WTC11 (cell line): Measurements from ENCODE around the gene FRMD8. TPM values are rescaled to one million over a fixed set of nuclear protein-coding genes. Genes with fewer than 3 reads are reported as not detected.

Experiments
- ATAC-seq: fragments of 200-7000 bp; cut with Tn5 transposase; 2 replicates; pipeline ENCODE4 v1.10.0; 2021; ENCODE audit warnings: mild to moderate bottlenecking, moderate library complexity
- CTCF ChIA-PET: fragments of 300-600 bp; sonication (Branson Sonifier 250); formaldehyde crosslinking; loops from one replicate; lab custom pipeline; 2021; ENCODE audit warnings: antibody characterized with exemption; lab: Charles Lee
- POLR2A ChIA-PET: fragments of 350-600 bp; sonication (Branson Sonifier 250); formaldehyde crosslinking; loops from one replicate; lab custom pipeline; 2021; ENCODE audit warnings: antibody characterized with exemption; lab: Charles Lee
- DNase-seq: peaks from one replicate; pipeline ENCODE4 v3.0.0; 2021; ENCODE audit warnings: low spot score
- H3K27ac Mint-ChIP-seq: 2 replicates; pipeline ENCODE4 v1.8.0; 2021; ENCODE audit warnings: mixed read lengths
- H3K27me3 Mint-ChIP-seq: 2 replicates; pipeline ENCODE4 v1.8.0; 2021; ENCODE audit warnings: low read depth, mild to moderate bottlenecking, moderate library complexity, mixed read lengths
- H3K36me3 Mint-ChIP-seq: 2 replicates; pipeline ENCODE4 v1.8.0; 2021; ENCODE audit warnings: mixed read lengths
- H3K4me1 Mint-ChIP-seq: 2 replicates; pipeline ENCODE4 v1.8.0; 2022; ENCODE audit warnings: mixed read lengths
- H3K4me3 Mint-ChIP-seq: 2 replicates; pipeline ENCODE4 v1.8.0; 2021; ENCODE audit warnings: mild to moderate bottlenecking, moderate library complexity, mixed read lengths
- H3K9me3 Mint-ChIP-seq: 2 replicates; pipeline ENCODE4 v1.8.0; 2021; ENCODE audit warnings: mixed read lengths
- ATF1 ChIP-seq: sonication (generic); formaldehyde crosslinking; IDR thresholded peaks from 2 replicates; pipeline ENCODE4 v1.8.1; 2023; ENCODE audit warnings: mild to moderate bottlenecking, moderate library complexity, missing genetic modification reagents
- CREM ChIP-seq: sonication (generic); formaldehyde crosslinking; IDR thresholded peaks from 2 replicates; pipeline ENCODE4 v1.8.1; 2022; ENCODE audit warnings: mild to moderate bottlenecking, missing genetic modification reagents, moderate library complexity
- CTCF ChIP-seq: fragments of 200-600 bp; IDR thresholded peaks from 2 replicates; pipeline ENCODE4 v1.8.0; 2022; ENCODE audit warnings: antibody characterized with exemption
- ELF4 ChIP-seq: sonication (generic); formaldehyde crosslinking; IDR thresholded peaks from 2 replicates; pipeline ENCODE4 v1.8.1; 2022; ENCODE audit warnings: low read depth, mild to moderate bottlenecking, moderate library complexity, missing genetic modification reagents
- ESRRA ChIP-seq: sonication (generic); formaldehyde crosslinking; IDR thresholded peaks from 2 replicates; pipeline ENCODE4 v1.8.1; 2022; ENCODE audit warnings: mild to moderate bottlenecking, missing genetic modification reagents, borderline replicate concordance
- IRF1 ChIP-seq: sonication (generic); formaldehyde crosslinking; IDR thresholded peaks from 2 replicates; pipeline ENCODE4 v1.8.0; 2023; ENCODE audit warnings: missing genetic modification reagents
- IRF2 ChIP-seq: sonication (generic); formaldehyde crosslinking; IDR thresholded peaks from 2 replicates; pipeline ENCODE4 v1.8.0; 2022; ENCODE audit warnings: low read depth, missing genetic modification reagents, borderline replicate concordance
- KAT7 ChIP-seq: sonication (generic); formaldehyde crosslinking; IDR thresholded peaks from 2 replicates; pipeline ENCODE4 v1.8.1; 2023; ENCODE audit warnings: missing genetic modification reagents, mild to moderate bottlenecking, borderline replicate concordance
- NFATC4 ChIP-seq: fragments of 250-450 bp; sonication (Bioruptor Pico); IDR thresholded peaks from 2 replicates; pipeline ENCODE4 v1.9.0; 2021; ENCODE audit warnings: mild to moderate bottlenecking
- NFE2L1 ChIP-seq: sonication (generic); formaldehyde crosslinking; IDR thresholded peaks from 2 replicates; pipeline ENCODE4 v1.8.1; 2023; ENCODE audit warnings: missing genetic modification reagents
- NR1H2 ChIP-seq: sonication (generic); formaldehyde crosslinking; IDR thresholded peaks from 2 replicates; pipeline ENCODE4 v1.9.0; 2021; ENCODE audit warnings: mild to moderate bottlenecking, moderate library complexity, missing genetic modification reagents
- OVOL2 ChIP-seq: fragments of 250-450 bp; sonication (Bioruptor Pico); IDR thresholded peaks from 2 replicates; pipeline ENCODE4 v1.9.0; 2021; ENCODE audit warnings: mild to moderate bottlenecking, borderline replicate concordance
- RELA ChIP-seq: sonication (generic); formaldehyde crosslinking; IDR thresholded peaks from 2 replicates; pipeline ENCODE4 v1.8.1; 2022; ENCODE audit warnings: missing genetic modification reagents, mild to moderate bottlenecking, borderline replicate concordance
- SMAD3 ChIP-seq: sonication (generic); formaldehyde crosslinking; IDR thresholded peaks from 2 replicates; pipeline ENCODE4 v1.8.0; 2022; ENCODE audit warnings: missing genetic modification reagents, mild to moderate bottlenecking, borderline replicate concordance
- TEAD1 ChIP-seq: sonication (generic); formaldehyde crosslinking; IDR thresholded peaks from 2 replicates; pipeline ENCODE4 v1.8.0; 2022; ENCODE audit warnings: mild to moderate bottlenecking, missing genetic modification reagents
- ZNF121 ChIP-seq: sonication (generic); formaldehyde crosslinking; IDR thresholded peaks from 2 replicates; pipeline ENCODE4 v1.8.0; 2023; ENCODE audit warnings: missing genetic modification reagents
- ZNF671 ChIP-seq: fragments of 250-450 bp; sonication (Bioruptor Pico); IDR thresholded peaks from 2 replicates; pipeline ENCODE4 v1.8.0; 2021; ENCODE audit warnings: mild to moderate bottlenecking
- total RNA-seq: library from RNA; stranded (reverse); gene quantifications from 3 replicates; pipeline ENCODE4 v1.2.3, GENCODE V29; 2021
- TF ChIP-seq, protein P1 (sequence below): sonication (generic); formaldehyde crosslinking; IDR thresholded peaks from 2 replicates; pipeline ENCODE4 v1.8.0; 2022; ENCODE audit warnings: mild to moderate bottlenecking, missing genetic modification reagents
- TF ChIP-seq, protein P2 (sequence below): sonication (generic); formaldehyde crosslinking; IDR thresholded peaks from 2 replicates; pipeline ENCODE4 v1.8.1; 2022; ENCODE audit warnings: mild to moderate bottlenecking, missing genetic modification reagents, moderate library complexity, borderline replicate concordance
- TF ChIP-seq, protein P3 (sequence below): fragments of 250-450 bp; sonication (Bioruptor Pico); IDR thresholded peaks from 2 replicates; pipeline ENCODE4 v1.9.0; 2021; ENCODE audit warnings: mild to moderate bottlenecking, borderline replicate concordance
- TF ChIP-seq, protein P4 (sequence below): fragments of 250-450 bp; sonication (Bioruptor Pico); IDR thresholded peaks from 2 replicates; pipeline ENCODE4 v1.9.0; 2021; ENCODE audit warnings: mild to moderate bottlenecking
- TF ChIP-seq, protein P5 (sequence below): sonication (generic); formaldehyde crosslinking; IDR thresholded peaks from 2 replicates; pipeline ENCODE4 v1.8.1; 2023; ENCODE audit warnings: mild to moderate bottlenecking, missing genetic modification reagents
- TF ChIP-seq, protein P6 (sequence below): sonication (generic); formaldehyde crosslinking; IDR thresholded peaks from 2 replicates; pipeline ENCODE4 v1.8.0; 2022; ENCODE audit warnings: mild to moderate bottlenecking, missing genetic modification reagents

FRMD8 gene
- total RNA-seq, 1 experiment from 2014 or later: 23.7 TPM

DNA sequence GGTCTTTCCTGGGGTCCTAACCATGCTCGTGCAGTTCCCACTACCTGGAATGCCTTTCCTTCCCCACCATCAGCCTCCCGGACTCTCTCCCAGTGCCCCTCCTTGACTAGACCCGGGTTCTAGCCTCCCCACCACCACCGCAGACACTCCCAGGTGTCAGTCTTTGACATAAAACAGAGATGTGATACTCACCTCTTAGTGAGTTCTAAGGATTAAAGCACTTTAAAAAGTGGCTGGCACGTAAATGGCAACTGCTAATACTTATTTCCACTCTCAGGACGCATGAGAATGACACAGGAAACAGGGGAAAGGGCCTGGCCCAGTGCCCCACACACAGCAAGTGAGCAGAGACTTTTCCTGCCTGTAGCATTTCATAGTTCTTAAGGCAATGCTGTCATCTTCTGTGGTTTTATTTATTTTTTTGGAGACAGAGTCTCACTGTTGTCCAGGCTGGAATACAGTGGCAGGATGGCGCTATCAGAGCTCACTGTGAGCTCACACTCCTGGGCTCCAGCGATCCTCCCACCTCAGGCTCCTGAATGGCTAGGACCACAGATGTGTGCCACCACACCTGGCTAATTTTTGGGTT lies 2.0 kb upstream of the FRMD8 start:
- no peak for TF ChIP-seq SMAD3 (CRISPR knock-in tag)
- no peak for TF ChIP-seq KAT7 (CRISPR knock-in tag)
- TF ChIP-seq NFE2L1: no peak
- no peak for TF ChIP-seq RELA (CRISPR knock-in tag)
- TF ChIP-seq NR1H2: no peak
- no peak for TF ChIP-seq IRF1
- TF ChIP-seq CTCF: no peak
- TF ChIP-seq IRF2 (CRISPR knock-in tag): no peak
- TF ChIP-seq, protein P1, sequence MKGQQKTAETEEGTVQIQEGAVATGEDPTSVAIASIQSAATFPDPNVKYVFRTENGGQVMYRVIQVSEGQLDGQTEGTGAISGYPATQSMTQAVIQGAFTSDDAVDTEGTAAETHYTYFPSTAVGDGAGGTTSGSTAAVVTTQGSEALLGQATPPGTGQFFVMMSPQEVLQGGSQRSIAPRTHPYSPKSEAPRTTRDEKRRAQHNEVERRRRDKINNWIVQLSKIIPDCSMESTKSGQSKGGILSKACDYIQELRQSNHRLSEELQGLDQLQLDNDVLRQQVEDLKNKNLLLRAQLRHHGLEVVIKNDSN: no peak
- TF ChIP-seq, protein P2, sequence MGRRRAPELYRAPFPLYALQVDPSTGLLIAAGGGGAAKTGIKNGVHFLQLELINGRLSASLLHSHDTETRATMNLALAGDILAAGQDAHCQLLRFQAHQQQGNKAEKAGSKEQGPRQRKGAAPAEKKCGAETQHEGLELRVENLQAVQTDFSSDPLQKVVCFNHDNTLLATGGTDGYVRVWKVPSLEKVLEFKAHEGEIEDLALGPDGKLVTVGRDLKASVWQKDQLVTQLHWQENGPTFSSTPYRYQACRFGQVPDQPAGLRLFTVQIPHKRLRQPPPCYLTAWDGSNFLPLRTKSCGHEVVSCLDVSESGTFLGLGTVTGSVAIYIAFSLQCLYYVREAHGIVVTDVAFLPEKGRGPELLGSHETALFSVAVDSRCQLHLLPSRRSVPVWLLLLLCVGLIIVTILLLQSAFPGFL (CRISPR knock-in tag): no peak
- no peak for TF ChIP-seq ATF1 (CRISPR knock-in tag)
- TF ChIP-seq NFATC4 (CRISPR knock-in tag): no peak
- no peak for TF ChIP-seq ESRRA
- no peak for TF ChIP-seq CREM
- no peak for TF ChIP-seq ELF4
- TF ChIP-seq, protein P3, sequence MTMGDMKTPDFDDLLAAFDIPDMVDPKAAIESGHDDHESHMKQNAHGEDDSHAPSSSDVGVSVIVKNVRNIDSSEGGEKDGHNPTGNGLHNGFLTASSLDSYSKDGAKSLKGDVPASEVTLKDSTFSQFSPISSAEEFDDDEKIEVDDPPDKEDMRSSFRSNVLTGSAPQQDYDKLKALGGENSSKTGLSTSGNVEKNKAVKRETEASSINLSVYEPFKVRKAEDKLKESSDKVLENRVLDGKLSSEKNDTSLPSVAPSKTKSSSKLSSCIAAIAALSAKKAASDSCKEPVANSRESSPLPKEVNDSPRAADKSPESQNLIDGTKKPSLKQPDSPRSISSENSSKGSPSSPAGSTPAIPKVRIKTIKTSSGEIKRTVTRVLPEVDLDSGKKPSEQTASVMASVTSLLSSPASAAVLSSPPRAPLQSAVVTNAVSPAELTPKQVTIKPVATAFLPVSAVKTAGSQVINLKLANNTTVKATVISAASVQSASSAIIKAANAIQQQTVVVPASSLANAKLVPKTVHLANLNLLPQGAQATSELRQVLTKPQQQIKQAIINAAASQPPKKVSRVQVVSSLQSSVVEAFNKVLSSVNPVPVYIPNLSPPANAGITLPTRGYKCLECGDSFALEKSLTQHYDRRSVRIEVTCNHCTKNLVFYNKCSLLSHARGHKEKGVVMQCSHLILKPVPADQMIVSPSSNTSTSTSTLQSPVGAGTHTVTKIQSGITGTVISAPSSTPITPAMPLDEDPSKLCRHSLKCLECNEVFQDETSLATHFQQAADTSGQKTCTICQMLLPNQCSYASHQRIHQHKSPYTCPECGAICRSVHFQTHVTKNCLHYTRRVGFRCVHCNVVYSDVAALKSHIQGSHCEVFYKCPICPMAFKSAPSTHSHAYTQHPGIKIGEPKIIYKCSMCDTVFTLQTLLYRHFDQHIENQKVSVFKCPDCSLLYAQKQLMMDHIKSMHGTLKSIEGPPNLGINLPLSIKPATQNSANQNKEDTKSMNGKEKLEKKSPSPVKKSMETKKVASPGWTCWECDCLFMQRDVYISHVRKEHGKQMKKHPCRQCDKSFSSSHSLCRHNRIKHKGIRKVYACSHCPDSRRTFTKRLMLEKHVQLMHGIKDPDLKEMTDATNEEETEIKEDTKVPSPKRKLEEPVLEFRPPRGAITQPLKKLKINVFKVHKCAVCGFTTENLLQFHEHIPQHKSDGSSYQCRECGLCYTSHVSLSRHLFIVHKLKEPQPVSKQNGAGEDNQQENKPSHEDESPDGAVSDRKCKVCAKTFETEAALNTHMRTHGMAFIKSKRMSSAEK (CRISPR knock-in tag): no peak
- no peak for TF ChIP-seq ZNF121
- no peak for TF ChIP-seq ZNF671 (CRISPR knock-in tag)
- Mint-ChIP-seq H3K36me3 (no peaks in the 10 kb centered on the region), H3K9me3 (no peaks in the 10 kb centered on the region), H3K27me3 (no peaks in the 10 kb centered on the region; the same call in 1 of the 2 replicates), H3K27ac (no peak overlapping the region; the same call in 1 of the 2 replicates), H3K4me1 (peaks cover 25% of the 10 kb centered on the region), H3K4me3 (no peak overlapping the region)
- no peak for DNase-seq
- ChIA-PET POLR2A (no interaction called here), CTCF (interaction anchor here (1.0 to 1.2 kb wide), 2 partner anchors 32 to 69 kb away, joined by 3 to 4 read pairs; no protein-coding TSS in a partner anchor)
- no peak for ATAC-seq

DNA sequence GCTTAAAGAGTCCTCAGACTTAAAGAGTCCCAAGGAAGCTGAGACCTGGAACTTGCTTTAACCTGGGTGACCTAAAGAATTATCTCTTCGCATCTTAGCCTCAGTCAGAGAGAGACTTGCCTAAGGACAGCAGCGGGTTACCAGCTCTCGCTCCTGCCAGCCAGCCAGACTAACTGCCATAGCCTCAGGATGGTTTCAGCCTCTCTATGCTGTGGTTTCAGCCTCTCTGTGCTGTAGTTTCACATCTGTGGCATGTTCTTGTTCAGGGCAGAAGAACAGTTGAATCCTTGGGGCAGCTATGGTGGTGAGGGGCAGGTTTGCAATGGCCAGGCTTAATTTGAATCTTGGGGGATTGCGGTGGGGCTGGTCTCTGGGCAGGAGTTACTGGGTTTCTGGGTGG lies 2.3 kb downstream of the FRMD8 start:
- no peaks in the 10 kb centered on the region for H3K9me3 Mint-ChIP-seq

More for the DNA sequence above, 2.3 kb downstream of the FRMD8 start:
- TF ChIP-seq, protein P4, sequence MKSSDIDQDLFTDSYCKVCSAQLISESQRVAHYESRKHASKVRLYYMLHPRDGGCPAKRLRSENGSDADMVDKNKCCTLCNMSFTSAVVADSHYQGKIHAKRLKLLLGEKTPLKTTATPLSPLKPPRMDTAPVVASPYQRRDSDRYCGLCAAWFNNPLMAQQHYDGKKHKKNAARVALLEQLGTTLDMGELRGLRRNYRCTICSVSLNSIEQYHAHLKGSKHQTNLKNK (CRISPR knock-in tag): no peak
- no peak for TF ChIP-seq OVOL2 (CRISPR knock-in tag)
- TF ChIP-seq, protein P5, sequence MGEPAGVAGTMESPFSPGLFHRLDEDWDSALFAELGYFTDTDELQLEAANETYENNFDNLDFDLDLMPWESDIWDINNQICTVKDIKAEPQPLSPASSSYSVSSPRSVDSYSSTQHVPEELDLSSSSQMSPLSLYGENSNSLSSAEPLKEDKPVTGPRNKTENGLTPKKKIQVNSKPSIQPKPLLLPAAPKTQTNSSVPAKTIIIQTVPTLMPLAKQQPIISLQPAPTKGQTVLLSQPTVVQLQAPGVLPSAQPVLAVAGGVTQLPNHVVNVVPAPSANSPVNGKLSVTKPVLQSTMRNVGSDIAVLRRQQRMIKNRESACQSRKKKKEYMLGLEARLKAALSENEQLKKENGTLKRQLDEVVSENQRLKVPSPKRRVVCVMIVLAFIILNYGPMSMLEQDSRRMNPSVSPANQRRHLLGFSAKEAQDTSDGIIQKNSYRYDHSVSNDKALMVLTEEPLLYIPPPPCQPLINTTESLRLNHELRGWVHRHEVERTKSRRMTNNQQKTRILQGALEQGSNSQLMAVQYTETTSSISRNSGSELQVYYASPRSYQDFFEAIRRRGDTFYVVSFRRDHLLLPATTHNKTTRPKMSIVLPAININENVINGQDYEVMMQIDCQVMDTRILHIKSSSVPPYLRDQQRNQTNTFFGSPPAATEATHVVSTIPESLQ (CRISPR knock-in tag): no peak
- no peak for TF ChIP-seq ESRRA
- no peak for TF ChIP-seq TEAD1 (CRISPR knock-in tag)
- TF ChIP-seq, protein P6, sequence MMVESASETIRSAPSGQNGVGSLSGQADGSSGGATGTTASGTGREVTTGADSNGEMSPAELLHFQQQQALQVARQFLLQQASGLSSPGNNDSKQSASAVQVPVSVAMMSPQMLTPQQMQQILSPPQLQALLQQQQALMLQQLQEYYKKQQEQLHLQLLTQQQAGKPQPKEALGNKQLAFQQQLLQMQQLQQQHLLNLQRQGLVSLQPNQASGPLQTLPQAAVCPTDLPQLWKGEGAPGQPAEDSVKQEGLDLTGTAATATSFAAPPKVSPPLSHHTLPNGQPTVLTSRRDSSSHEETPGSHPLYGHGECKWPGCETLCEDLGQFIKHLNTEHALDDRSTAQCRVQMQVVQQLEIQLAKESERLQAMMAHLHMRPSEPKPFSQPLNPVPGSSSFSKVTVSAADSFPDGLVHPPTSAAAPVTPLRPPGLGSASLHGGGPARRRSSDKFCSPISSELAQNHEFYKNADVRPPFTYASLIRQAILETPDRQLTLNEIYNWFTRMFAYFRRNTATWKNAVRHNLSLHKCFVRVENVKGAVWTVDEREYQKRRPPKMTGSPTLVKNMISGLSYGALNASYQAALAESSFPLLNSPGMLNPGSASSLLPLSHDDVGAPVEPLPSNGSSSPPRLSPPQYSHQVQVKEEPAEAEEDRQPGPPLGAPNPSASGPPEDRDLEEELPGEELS (CRISPR knock-in tag): no peak
- TF ChIP-seq, all 79 proteins: peak for 0
- ATAC-seq (no peak), DNase-seq (no peak)
- H3K36me3 Mint-ChIP-seq: no peaks in the 10 kb centered on the region
- ChIA-PET POLR2A (interaction anchor here (0.7 kb wide), 1 partner anchor 150 kb away, joined by 3 read pairs; no protein-coding TSS in a partner anchor), CTCF (interaction anchor here (1.0 to 1.4 kb wide), 4 partner anchors 26 to 122 kb away, joined by 3 to 5 read pairs (median 3); no protein-coding TSS in a partner anchor)
- H3K4me1 Mint-ChIP-seq: peaks cover 22% of the 10 kb centered on the region
- no peak overlapping the region for H3K27ac Mint-ChIP-seq
- H3K4me3 Mint-ChIP-seq: no peak overlapping the region
- H3K27me3 Mint-ChIP-seq: no peaks in the 10 kb centered on the region; the same call in 1 of the 2 replicates
